ENCODE data around the gene TNFRSF18.

The TNFRSF18 gene

GRCh38 chr1:1183833-1184775 lies 22.3 kb downstream of the TNFRSF18 start:
- Histone ChIP-seq H3K9ac (ENCODE audit: low read depth, low read length) (no peak overlapping the region), H3K27ac (ENCODE audit: low read depth, low read length) (no peak overlapping the region), H3K4me1 (ENCODE audit: insufficient read depth, low read length) (no peaks in the 10 kb centered on the region), H3K36me3 (ENCODE audit: insufficient read depth, low read length) (no peaks in the 10 kb centered on the region), H3K27me3 (ENCODE audit: insufficient read depth, low read length) (no peaks in the 10 kb centered on the region), H3K9me3 (ENCODE audit: insufficient read depth, low read depth, low read length) (no peaks in the 10 kb centered on the region), H3K4me3 (ENCODE audit: low read length) (no peak overlapping the region)
- WGBS = 93% methylated on average over 30 of the region's 33 CpGs

GRCh38 chr1:1183221-1183747 lies 23.1 kb downstream of the TNFRSF18 start:
- Histone ChIP-seq H3K9me3 (ENCODE audit: insufficient read depth, low read depth, low read length) (no peaks in the 10 kb centered on the region), H3K27ac (ENCODE audit: low read depth, low read length) (no peak overlapping the region), H3K27me3 (ENCODE audit: insufficient read depth, low read length) (no peaks in the 10 kb centered on the region), H3K4me1 (ENCODE audit: insufficient read depth, low read length) (no peaks in the 10 kb centered on the region), H3K9ac (ENCODE audit: low read depth, low read length) (no peak overlapping the region), H3K36me3 (ENCODE audit: insufficient read depth, low read length) (no peaks in the 10 kb centered on the region), H3K4me3 (ENCODE audit: low read length) (no peak overlapping the region)
- WGBS = 89% methylated on average over 21 of the region's 21 CpGs

- no peak overlapping the region for H3K9ac ChIP-seq (ENCODE audit: low read depth, low read length)
- H3K9me3 ChIP-seq (ENCODE audit: insufficient read depth, low read depth, low read length) = no peaks in the 10 kb centered on the region
- H3K4me1 ChIP-seq (ENCODE audit: insufficient read depth, low read length) = no peaks in the 10 kb centered on the region
- no peaks in the 10 kb centered on the region for H3K27me3 ChIP-seq (ENCODE audit: insufficient read depth, low read length)
- no peaks in the 10 kb centered on the region for H3K36me3 ChIP-seq (ENCODE audit: insufficient read depth, low read length)
- H3K27ac ChIP-seq (ENCODE audit: low read depth, low read length) = no peak overlapping the region
- no peak overlapping the region for H3K4me3 ChIP-seq (ENCODE audit: low read length)
- WGBS = 87% methylated on average over 39 of the region's 39 CpGs
Observed at GRCh38 chr1:1182491-1183220, 23.7 kb downstream of the TNFRSF18 start.

- Histone ChIP-seq H3K36me3 (ENCODE audit: insufficient read depth, low read length) (no peaks in the 10 kb centered on the region), H3K4me3 (ENCODE audit: low read length) (no peak overlapping the region), H3K27ac (ENCODE audit: low read depth, low read length) (no peak overlapping the region), H3K9me3 (ENCODE audit: insufficient read depth, low read depth, low read length) (no peaks in the 10 kb centered on the region), H3K27me3 (ENCODE audit: insufficient read depth, low read length) (no peaks in the 10 kb centered on the region), H3K9ac (ENCODE audit: low read depth, low read length) (no peak overlapping the region), H3K4me1 (ENCODE audit: insufficient read depth, low read length) (no peaks in the 10 kb centered on the region)
- 92% methylated on average over 21 of the region's 21 CpGs for WGBS
Observed at GRCh38 chr1:1181938-1182410, 24.4 kb downstream of the TNFRSF18 start.

- Histone ChIP-seq H3K27me3 (ENCODE audit: insufficient read depth, low read length) (no peaks in the 10 kb centered on the region), H3K9ac (ENCODE audit: low read depth, low read length) (no peak overlapping the region), H3K36me3 (ENCODE audit: insufficient read depth, low read length) (no peaks in the 10 kb centered on the region), H3K4me3 (ENCODE audit: low read length) (no peak overlapping the region), H3K9me3 (ENCODE audit: insufficient read depth, low read depth, low read length) (no peaks in the 10 kb centered on the region), H3K27ac (ENCODE audit: low read depth, low read length) (no peak overlapping the region), H3K4me1 (ENCODE audit: insufficient read depth, low read length) (peaks cover 2% of the 10 kb centered on the region; the same call in 1 of the 2 replicates)
- WGBS = 94% methylated on average over 26 of the region's 26 CpGs
Observed at GRCh38 chr1:1181129-1181937, 25.1 kb downstream of the TNFRSF18 start.

- 91% methylated on average over 51 of the region's 51 CpGs for WGBS
- H3K27me3 ChIP-seq (ENCODE audit: insufficient read depth, low read length) = no peaks in the 10 kb centered on the region
- H3K27ac ChIP-seq (ENCODE audit: low read depth, low read length) = no peak overlapping the region
- no peaks in the 10 kb centered on the region for H3K9me3 ChIP-seq (ENCODE audit: insufficient read depth, low read depth, low read length)
- no peak overlapping the region for H3K9ac ChIP-seq (ENCODE audit: low read depth, low read length)
- H3K4me1 ChIP-seq (ENCODE audit: insufficient read depth, low read length) = peaks cover 2% of the 10 kb centered on the region; the same call in 1 of the 2 replicates
- H3K4me3 ChIP-seq (ENCODE audit: low read length) = no peak overlapping the region
- H3K36me3 ChIP-seq (ENCODE audit: insufficient read depth, low read length) = no peaks in the 10 kb centered on the region
Observed at GRCh38 chr1:1179983-1180861, 26.2 kb downstream of the TNFRSF18 start.

GRCh38 chr1:1179346-1179982 lies 26.9 kb downstream of the TNFRSF18 start:
- Histone ChIP-seq H3K27ac (ENCODE audit: low read depth, low read length) (no peak overlapping the region), H3K36me3 (ENCODE audit: insufficient read depth, low read length) (no peaks in the 10 kb centered on the region), H3K9me3 (ENCODE audit: insufficient read depth, low read depth, low read length) (no peaks in the 10 kb centered on the region), H3K4me1 (ENCODE audit: insufficient read depth, low read length) (peaks cover 2% of the 10 kb centered on the region; the same call in 1 of the 2 replicates), H3K9ac (ENCODE audit: low read depth, low read length) (no peak overlapping the region), H3K27me3 (ENCODE audit: insufficient read depth, low read length) (no peaks in the 10 kb centered on the region), H3K4me3 (ENCODE audit: low read length) (no peak overlapping the region)
- 90% methylated on average over 25 of the region's 25 CpGs for WGBS

GRCh38 chr1:1178794-1179331 lies 27.5 kb downstream of the TNFRSF18 start:
- peaks cover 2% of the 10 kb centered on the region; the same call in 1 of the 2 replicates for H3K4me1 ChIP-seq (ENCODE audit: insufficient read depth, low read length)
- H3K4me3 ChIP-seq (ENCODE audit: low read length) = no peak overlapping the region
- no peaks in the 10 kb centered on the region for H3K9me3 ChIP-seq (ENCODE audit: insufficient read depth, low read depth, low read length)
- no peak overlapping the region for H3K9ac ChIP-seq (ENCODE audit: low read depth, low read length)
- no peak overlapping the region for H3K27ac ChIP-seq (ENCODE audit: low read depth, low read length)
- H3K36me3 ChIP-seq (ENCODE audit: insufficient read depth, low read length) = no peaks in the 10 kb centered on the region
- H3K27me3 ChIP-seq (ENCODE audit: insufficient read depth, low read length) = 0 out of 2 replicates have a peak, but pooled peaks cover 4% of the 10 kb centered on the region
- 94% methylated on average over 32 of the region's 32 CpGs for WGBS

- Histone ChIP-seq H3K27me3 (ENCODE audit: insufficient read depth, low read length) (0 out of 2 replicates have a peak, but pooled peaks cover 4% of the 10 kb centered on the region), H3K9ac (ENCODE audit: low read depth, low read length) (no peak overlapping the region), H3K27ac (ENCODE audit: low read depth, low read length) (no peak overlapping the region), H3K36me3 (ENCODE audit: insufficient read depth, low read length) (no peaks in the 10 kb centered on the region), H3K4me3 (ENCODE audit: low read length) (no peak overlapping the region), H3K4me1 (ENCODE audit: insufficient read depth, low read length) (peaks cover 7% of the 10 kb centered on the region; the same call in 1 of the 2 replicates), H3K9me3 (ENCODE audit: insufficient read depth, low read depth, low read length) (no peaks in the 10 kb centered on the region)
- 95% methylated on average over 21 of the region's 21 CpGs for WGBS
Observed at GRCh38 chr1:1177452-1178206, 28.8 kb downstream of the TNFRSF18 start.

Measured in HUES64 (cell line).